ENCODE data around the gene DISC1.

Gene DISC1

DNA sequence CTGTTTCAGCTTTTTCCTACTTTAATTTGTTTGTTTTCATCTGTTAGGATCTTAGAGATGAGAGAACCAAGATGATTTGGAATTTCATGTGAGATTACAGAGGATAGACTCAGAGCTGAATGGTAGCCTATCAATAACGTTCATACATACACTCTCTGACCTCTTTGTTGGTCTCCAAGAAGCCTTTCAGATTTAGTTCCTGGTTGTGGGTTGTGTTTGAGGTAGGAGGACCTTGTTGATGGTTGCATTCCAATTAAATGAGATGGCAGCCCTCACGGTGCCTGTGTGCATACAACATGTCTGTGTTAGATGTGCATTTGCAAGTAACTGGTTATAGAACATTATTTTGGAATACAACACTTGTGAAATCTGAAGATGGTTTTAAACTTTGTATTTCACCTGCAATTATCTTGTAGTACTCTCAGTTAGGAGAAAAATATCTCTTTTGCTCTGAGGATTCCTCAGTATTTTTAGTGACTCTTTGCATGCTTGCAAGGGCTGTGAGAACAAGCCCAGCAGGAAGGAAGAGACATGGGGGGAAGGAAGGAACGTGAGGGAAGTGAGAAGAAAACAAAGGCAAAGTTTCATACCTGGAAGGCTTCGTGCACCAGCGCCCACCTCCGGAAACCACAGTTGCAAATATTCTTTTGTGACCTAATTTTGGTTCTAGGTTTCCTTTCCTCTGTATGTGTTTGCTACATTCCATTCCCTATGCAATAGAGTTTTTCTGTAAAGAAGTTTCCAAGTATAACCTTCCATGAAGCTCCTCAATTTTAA, 291.8 kb downstream of the DISC1 start:
- TF ChIP-seq POU2F2 (IDR thresholded peaks at IDR 0.05; ENCODE audit: low read depth, low read length) (no peak), POLR2A (IDR thresholded peaks at IDR 0.05; ENCODE audit: low read depth, low read length) (no peak), TAF1 (IDR thresholded peaks at IDR 0.05; ENCODE audit: low read depth, low read length) (no peak), PAX5 (IDR thresholded peaks at IDR 0.05; ENCODE audit: insufficient read depth, low read length, severe bottlenecking) (no peak), SPI1 (IDR thresholded peaks at IDR 0.05; ENCODE audit: low read depth, low read length) (no peak), POLR2AphosphoS5 (IDR thresholded peaks at IDR 0.05; ENCODE audit: low read depth, low read length) (no peak)
- DNase-seq (ENCODE audit: insufficient read length, low spot score) (no peak), FAIRE-seq (no peak)

GRCh38 chr1:231919239-231919885, 292.8 kb downstream of the DISC1 start:
- FAIRE-seq (no peak), DNase-seq (ENCODE audit: insufficient read length, low spot score) (no peak)
- TF ChIP-seq POLR2AphosphoS5 (IDR thresholded peaks at IDR 0.05; ENCODE audit: low read depth, low read length): no peak
- TF ChIP-seq PAX5 (IDR thresholded peaks at IDR 0.05; ENCODE audit: insufficient read depth, low read length, severe bottlenecking): no peak
- no peak for TF ChIP-seq TAF1 (IDR thresholded peaks at IDR 0.05; ENCODE audit: low read depth, low read length)
- no peak for TF ChIP-seq POU2F2 (IDR thresholded peaks at IDR 0.05; ENCODE audit: low read depth, low read length)
- no peak for TF ChIP-seq POLR2A (IDR thresholded peaks at IDR 0.05; ENCODE audit: low read depth, low read length)
- no peak for TF ChIP-seq SPI1 (IDR thresholded peaks at IDR 0.05; ENCODE audit: low read depth, low read length)

GRCh38 chr1:231919886-231920285, 293.3 kb downstream of the DISC1 start:
- DNase-seq (ENCODE audit: insufficient read length, low spot score) (no peak), FAIRE-seq (no peak)
- TF ChIP-seq PAX5 (IDR thresholded peaks at IDR 0.05; ENCODE audit: insufficient read depth, low read length, severe bottlenecking): no peak
- no peak for TF ChIP-seq POLR2A (IDR thresholded peaks at IDR 0.05; ENCODE audit: low read depth, low read length)
- TF ChIP-seq POLR2AphosphoS5 (IDR thresholded peaks at IDR 0.05; ENCODE audit: low read depth, low read length): no peak
- no peak for TF ChIP-seq SPI1 (IDR thresholded peaks at IDR 0.05; ENCODE audit: low read depth, low read length)
- no peak for TF ChIP-seq POU2F2 (IDR thresholded peaks at IDR 0.05; ENCODE audit: low read depth, low read length)
- no peak for TF ChIP-seq TAF1 (IDR thresholded peaks at IDR 0.05; ENCODE audit: low read depth, low read length)

GRCh38 chr1:231921646-231922345, 295.2 kb downstream of the DISC1 start:
- FAIRE-seq (no peak), DNase-seq (ENCODE audit: insufficient read length, low spot score) (no peak)
- TF ChIP-seq SPI1 (IDR thresholded peaks at IDR 0.05; ENCODE audit: low read depth, low read length) (no peak), POU2F2 (IDR thresholded peaks at IDR 0.05; ENCODE audit: low read depth, low read length) (no peak), PAX5 (IDR thresholded peaks at IDR 0.05; ENCODE audit: insufficient read depth, low read length, severe bottlenecking) (no peak), POLR2AphosphoS5 (IDR thresholded peaks at IDR 0.05; ENCODE audit: low read depth, low read length) (no peak), POLR2A (IDR thresholded peaks at IDR 0.05; ENCODE audit: low read depth, low read length) (no peak), TAF1 (IDR thresholded peaks at IDR 0.05; ENCODE audit: low read depth, low read length) (no peak)

DNA sequence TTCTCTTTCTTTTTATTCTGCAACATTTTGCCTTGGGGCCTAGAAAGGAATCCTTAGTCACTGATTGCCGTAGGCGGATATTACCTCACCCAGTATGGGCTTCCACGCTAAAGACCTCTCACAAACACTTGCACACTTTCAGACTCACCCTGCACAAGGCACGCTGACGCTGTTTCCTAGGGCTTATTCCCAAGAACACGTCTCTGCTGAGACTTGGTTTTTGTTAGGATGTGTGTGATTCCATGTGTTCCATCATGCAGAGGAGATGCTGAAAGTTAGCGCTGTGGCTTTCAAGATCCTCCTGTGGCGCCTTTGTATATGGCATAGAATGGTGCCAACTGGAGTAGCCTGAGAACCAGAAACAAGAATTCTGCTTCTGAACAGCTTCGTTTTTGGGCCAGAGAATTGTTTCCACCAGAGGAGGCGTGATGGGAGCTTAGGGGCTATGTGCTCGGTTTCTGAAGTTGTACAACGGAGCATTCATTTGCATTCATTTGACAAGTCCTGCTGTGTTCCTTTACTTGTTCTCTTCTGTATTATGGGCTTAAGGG, 297.0 kb downstream of the DISC1 start:
- DNase-seq (ENCODE audit: insufficient read length, low spot score) (no peak), FAIRE-seq (no peak)
- TF ChIP-seq POLR2AphosphoS5 (IDR thresholded peaks at IDR 0.05; ENCODE audit: low read depth, low read length): no peak
- TF ChIP-seq PAX5 (IDR thresholded peaks at IDR 0.05; ENCODE audit: insufficient read depth, low read length, severe bottlenecking): no peak
- no peak for TF ChIP-seq POLR2A (IDR thresholded peaks at IDR 0.05; ENCODE audit: low read depth, low read length)
- TF ChIP-seq TAF1 (IDR thresholded peaks at IDR 0.05; ENCODE audit: low read depth, low read length): no peak
- no peak for TF ChIP-seq SPI1 (IDR thresholded peaks at IDR 0.05; ENCODE audit: low read depth, low read length)
- TF ChIP-seq POU2F2 (IDR thresholded peaks at IDR 0.05; ENCODE audit: low read depth, low read length): no peak

DNA sequence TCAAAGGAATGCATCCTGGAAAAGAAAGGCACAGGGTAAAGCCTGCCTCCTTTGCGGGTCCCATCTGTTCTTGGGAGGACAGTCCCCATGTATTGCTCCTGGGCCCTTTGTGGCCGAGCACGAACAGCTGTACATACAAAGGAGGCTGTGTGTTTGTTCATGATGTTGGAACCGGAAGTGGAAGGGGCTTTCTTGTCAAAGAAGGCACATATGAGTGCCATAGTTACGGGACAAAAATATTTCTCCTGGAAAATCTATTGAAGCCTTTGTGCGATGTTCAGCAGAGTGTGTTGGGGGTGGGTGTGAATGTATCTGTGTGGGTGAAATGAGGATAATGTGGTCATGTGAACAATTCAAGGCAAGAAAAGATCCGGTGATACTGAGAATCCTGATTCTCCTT, 297.6 kb downstream of the DISC1 start:
- no peak for FAIRE-seq
- DNase-seq (ENCODE audit: insufficient read length, low spot score): no peak
- no peak for TF ChIP-seq POLR2AphosphoS5 (IDR thresholded peaks at IDR 0.05; ENCODE audit: low read depth, low read length)
- no peak for TF ChIP-seq POLR2A (IDR thresholded peaks at IDR 0.05; ENCODE audit: low read depth, low read length)
- TF ChIP-seq SPI1 (IDR thresholded peaks at IDR 0.05; ENCODE audit: low read depth, low read length): no peak
- no peak for TF ChIP-seq POU2F2 (IDR thresholded peaks at IDR 0.05; ENCODE audit: low read depth, low read length)
- no peak for TF ChIP-seq TAF1 (IDR thresholded peaks at IDR 0.05; ENCODE audit: low read depth, low read length)
- TF ChIP-seq PAX5 (IDR thresholded peaks at IDR 0.05; ENCODE audit: insufficient read depth, low read length, severe bottlenecking): no peak

DNA sequence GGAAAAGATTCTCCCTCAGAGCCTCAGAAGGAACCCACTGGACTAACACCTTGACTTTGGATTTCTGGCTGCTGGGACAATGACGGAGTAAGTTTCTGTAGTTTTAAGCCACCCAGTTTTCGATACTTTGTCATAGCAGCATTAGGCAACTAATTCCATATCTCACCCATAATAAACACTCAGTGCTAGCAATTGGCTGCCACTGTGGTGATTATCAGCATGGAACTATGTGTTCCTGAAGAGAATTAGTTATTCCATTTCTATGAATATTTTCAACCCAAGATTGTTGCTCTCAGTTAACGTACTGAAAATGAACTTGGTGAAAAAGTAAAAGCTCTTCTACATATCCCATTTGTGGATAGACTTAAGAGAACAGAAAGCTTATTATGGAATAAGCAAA, 299.3 kb downstream of the DISC1 start:
- FAIRE-seq: no peak
- DNase-seq (ENCODE audit: insufficient read length, low spot score): no peak
- TF ChIP-seq TAF1 (IDR thresholded peaks at IDR 0.05; ENCODE audit: low read depth, low read length) (no peak), SPI1 (IDR thresholded peaks at IDR 0.05; ENCODE audit: low read depth, low read length) (no peak), POLR2AphosphoS5 (IDR thresholded peaks at IDR 0.05; ENCODE audit: low read depth, low read length) (no peak), POLR2A (IDR thresholded peaks at IDR 0.05; ENCODE audit: low read depth, low read length) (no peak), POU2F2 (IDR thresholded peaks at IDR 0.05; ENCODE audit: low read depth, low read length) (no peak), PAX5 (IDR thresholded peaks at IDR 0.05; ENCODE audit: insufficient read depth, low read length, severe bottlenecking) (no peak)

GRCh38 chr1:231926340-231926739, 299.8 kb downstream of the DISC1 start:
- no peak for TF ChIP-seq SPI1 (IDR thresholded peaks at IDR 0.05; ENCODE audit: low read depth, low read length)
- no peak for TF ChIP-seq PAX5 (IDR thresholded peaks at IDR 0.05; ENCODE audit: insufficient read depth, low read length, severe bottlenecking)
- TF ChIP-seq POLR2AphosphoS5 (IDR thresholded peaks at IDR 0.05; ENCODE audit: low read depth, low read length): no peak
- TF ChIP-seq TAF1 (IDR thresholded peaks at IDR 0.05; ENCODE audit: low read depth, low read length): no peak
- no peak for TF ChIP-seq POLR2A (IDR thresholded peaks at IDR 0.05; ENCODE audit: low read depth, low read length)
- no peak for TF ChIP-seq POU2F2 (IDR thresholded peaks at IDR 0.05; ENCODE audit: low read depth, low read length)
- FAIRE-seq: no peak
- DNase-seq (ENCODE audit: insufficient read length, low spot score): no peak

Data from GM12891 (cell line).